Dedifferentiated amniotic fluid mesenchymal stem cell (primary cell): ENCODE data around the gene CCDC88A.
"Not testable (repeated sequence)": the region's sequence is repeated elsewhere in the genome, so short reads cannot be mapped to it uniquely, and the experiment has no call there.

Experiments
- DNase-seq: peaks from one replicate; pipeline ENCODE4 v3.0.0-alpha.2; 2016; ENCODE audit errors: extremely low spot score

Gene CCDC88A, protein sequence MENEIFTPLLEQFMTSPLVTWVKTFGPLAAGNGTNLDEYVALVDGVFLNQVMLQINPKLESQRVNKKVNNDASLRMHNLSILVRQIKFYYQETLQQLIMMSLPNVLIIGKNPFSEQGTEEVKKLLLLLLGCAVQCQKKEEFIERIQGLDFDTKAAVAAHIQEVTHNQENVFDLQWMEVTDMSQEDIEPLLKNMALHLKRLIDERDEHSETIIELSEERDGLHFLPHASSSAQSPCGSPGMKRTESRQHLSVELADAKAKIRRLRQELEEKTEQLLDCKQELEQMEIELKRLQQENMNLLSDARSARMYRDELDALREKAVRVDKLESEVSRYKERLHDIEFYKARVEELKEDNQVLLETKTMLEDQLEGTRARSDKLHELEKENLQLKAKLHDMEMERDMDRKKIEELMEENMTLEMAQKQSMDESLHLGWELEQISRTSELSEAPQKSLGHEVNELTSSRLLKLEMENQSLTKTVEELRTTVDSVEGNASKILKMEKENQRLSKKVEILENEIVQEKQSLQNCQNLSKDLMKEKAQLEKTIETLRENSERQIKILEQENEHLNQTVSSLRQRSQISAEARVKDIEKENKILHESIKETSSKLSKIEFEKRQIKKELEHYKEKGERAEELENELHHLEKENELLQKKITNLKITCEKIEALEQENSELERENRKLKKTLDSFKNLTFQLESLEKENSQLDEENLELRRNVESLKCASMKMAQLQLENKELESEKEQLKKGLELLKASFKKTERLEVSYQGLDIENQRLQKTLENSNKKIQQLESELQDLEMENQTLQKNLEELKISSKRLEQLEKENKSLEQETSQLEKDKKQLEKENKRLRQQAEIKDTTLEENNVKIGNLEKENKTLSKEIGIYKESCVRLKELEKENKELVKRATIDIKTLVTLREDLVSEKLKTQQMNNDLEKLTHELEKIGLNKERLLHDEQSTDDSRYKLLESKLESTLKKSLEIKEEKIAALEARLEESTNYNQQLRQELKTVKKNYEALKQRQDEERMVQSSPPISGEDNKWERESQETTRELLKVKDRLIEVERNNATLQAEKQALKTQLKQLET (N-terminal part only)

DNA sequence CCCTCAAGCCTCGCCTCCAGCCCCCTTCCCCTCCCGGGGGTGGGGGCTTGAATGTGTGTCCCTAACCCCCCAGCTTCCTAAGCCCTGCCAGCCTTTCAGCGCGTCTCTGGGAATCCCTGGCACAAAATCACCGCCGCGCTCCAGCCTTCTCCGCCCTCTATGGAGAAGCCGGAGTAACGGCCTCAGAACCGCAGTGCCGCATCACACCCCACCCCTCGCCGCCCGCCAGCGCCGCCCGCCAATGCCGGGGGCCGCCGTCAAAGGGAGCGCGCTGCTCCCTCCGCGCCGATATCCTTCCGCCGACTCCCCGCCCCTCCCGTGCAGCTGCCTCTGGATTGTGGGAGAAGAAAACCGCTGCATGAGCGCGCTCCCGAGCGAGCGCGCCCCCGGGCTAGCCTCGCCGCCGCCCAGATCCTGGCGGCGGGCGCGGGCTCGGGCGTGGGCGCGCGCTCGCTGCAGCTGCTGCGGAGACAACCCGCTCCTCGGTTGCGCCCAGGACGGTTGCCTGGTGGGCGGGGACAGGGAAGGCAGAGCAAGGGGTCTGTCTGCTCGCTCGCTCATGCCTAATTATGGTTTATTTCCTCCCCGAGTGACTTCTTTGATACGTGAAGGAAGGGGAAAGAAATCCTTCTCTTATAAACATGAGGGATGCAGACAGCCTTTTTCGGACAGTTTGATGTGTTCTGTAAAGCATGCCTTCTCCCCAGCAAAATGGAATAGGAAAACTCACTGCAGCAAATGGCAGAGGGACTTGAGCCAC, at the start of gene CCDC88A:
Gene CCDC88A (minus strand): TSS at position 178 of the 760 bp plus-strand sequence. CDS start 777 bp downstream, outside the sequence.
- peak; percentile 94 for DNase-seq

GRCh38 chr2:55461679-55462078, 42.0 kb upstream of the CCDC88A start:
- DNase-seq = no peak

DNA sequence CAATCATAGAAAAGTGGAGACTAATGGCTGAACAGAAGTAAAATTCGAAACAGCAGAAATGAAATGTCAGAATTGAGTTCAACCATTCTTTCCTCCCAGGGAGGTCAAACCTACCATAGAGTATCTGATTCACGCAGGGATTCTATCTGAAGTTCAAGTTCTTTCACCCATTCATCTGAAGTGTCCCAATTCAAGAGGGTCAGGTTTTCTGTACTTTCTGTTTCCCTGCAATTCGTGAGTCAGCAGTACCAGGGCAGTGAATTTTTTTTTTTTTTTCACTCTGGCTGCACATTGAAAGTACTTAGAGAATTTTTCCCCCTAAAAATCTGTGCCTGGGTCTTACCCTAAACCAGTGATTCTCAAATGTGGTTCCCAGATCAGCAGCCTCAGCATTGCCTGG, 40.9 kb upstream of the CCDC88A start:
- no peak for DNase-seq

DNA sequence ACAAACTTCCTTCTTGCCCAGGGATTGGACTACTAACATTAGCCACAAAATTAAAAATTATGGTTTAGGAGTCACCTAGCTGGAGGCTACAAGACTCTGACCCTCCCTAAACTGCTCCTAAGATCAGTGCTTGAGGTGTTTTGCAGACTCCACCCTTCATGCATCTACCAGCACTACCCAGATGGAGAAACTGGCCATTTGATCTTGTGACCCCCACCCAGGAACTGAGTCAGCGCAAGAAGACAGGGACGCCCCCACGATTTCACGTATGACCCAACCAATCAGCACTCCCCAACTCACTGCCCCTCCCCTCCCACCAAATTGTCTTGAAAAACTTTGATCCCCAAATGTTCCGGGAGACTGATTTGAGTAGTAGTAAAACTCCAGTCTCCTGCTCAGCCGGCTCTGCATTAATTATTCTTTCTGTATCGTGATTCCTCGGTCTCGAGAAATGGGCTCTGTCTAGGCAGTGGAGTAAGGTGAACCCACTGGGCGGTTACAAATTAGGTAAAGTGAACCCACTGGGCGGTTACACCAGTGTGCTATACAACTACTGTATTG, 40.1 kb upstream of the CCDC88A start:
- no peak for DNase-seq

DNA sequence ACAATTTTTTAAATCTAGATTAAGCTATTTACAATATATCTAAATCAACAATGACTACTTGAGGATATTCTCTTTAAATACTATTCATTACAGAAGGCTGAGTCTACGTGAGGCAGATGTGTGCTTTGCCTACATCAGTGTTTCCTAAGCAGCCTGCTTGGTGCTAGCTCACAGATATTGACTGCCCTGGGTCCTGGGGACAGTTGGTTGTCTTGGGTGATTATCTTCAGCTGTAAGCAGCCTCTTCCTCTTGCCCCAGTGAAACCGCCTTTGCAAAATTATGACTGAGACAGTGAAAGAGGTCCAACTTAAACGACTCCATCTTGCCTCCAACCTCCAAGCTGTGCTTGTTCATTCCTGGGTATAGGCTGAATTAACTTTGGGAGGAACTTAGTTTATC, 39.6 kb upstream of the CCDC88A start:
- no peak for DNase-seq

- no peak for DNase-seq
Measured at GRCh38 chr2:55454121-55454520, 34.5 kb upstream of the CCDC88A start.

- DNase-seq = no peak
Measured at GRCh38 chr2:55452879-55453278, 33.2 kb upstream of the CCDC88A start.

- DNase-seq = no peak
Measured at GRCh38 chr2:55451699-55452098, 32.0 kb upstream of the CCDC88A start.

- DNase-seq = not testable (repeated sequence)
Measured at GRCh38 chr2:55450014-55450413, 30.4 kb upstream of the CCDC88A start.

GRCh38 chr2:55442045-55442760, 22.5 kb upstream of the CCDC88A start:
- DNase-seq = not testable (repeated sequence)

- DNase-seq = no peak
Measured at GRCh38 chr2:55441280-55441892, 21.7 kb upstream of the CCDC88A start.

DNA sequence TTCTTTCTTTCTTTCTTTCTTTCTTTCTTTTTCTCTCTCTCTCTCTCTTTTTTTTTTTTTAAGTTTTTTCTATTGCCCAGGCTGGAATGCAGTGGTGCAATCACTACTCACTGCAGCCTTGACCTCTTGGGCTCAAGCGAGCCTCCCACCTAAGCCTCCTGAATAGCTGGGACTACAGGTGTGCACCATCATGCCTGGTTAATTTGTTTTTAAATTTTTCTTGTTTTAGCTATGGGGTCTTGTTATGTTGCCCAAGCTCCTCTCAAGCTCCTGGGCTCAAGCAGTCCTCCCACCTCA, 19.4 kb upstream of the CCDC88A start:
- DNase-seq = no peak

- DNase-seq = no peak
Measured at GRCh38 chr2:55438391-55439100, 18.9 kb upstream of the CCDC88A start.

DNA sequence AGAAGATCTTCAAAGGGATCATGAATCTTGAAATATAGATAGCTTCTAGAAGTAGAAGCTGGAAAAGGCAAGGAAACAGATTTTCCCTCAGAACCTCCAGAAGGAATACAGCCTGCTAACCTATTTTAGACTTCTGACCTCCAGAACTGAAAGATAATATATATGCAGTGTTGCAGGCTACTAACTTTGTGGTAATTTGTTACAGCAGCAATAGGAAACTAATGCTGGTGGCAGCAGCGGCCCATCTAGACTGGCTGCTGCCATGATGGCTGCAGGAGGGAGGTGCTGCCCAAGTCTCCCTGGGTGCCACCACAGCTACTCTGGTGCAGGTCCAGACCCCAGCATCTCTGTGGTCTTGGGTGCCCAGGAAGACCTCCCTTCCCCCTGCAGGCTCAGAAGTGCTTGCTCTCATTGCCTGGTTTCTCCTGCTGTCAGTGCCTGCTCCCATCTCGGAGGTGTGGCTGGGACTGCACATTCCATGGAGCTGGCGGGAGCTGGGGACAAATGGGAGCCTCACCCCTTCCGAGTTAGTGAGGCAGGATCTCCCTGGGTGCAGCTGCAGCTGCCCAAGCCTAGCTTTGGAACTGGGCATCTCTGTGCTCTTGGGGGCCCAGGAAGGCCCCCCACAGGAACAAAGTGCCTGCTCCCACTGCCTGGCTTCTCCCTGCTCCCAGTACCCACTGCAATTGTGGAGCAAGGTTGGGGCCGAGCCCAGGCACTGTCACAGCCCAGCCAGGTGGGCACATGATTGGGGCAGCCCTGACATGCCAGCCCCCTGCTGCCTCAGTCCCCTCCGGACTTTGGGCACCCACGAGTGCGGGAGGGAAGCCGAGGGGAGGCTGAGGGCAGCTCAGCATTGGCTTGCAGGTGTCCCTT, 18.1 kb upstream of the CCDC88A start:
- no peak for DNase-seq

DNA sequence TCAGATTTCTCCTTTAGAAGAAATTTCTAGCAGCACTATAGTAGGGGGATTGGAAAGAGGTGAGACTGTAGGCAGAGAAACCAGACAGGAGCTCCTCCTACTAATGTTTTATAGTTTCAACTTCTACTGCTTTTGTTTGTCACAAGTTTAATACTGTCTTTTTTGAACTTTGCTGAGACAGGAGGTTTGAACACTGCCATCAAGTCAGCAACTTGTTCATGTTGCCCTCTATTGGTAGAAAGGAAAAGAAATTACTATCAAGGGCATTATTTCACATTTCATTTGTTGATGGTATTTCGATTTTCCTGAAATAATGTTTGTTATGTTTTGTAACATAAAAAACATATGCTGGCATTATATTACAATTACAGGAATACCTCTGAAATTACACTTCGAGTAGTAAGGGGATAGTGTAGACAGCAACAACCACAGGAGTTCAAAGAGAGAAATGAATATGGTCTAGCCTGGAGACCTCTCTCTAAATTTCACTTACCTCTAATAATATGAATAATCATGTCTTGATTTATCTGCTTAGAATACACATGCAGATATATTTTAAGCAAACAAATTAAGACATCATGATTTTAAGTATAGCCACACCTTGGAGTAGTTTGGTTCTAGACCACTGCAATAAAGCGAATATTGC, 12.4 kb upstream of the CCDC88A start:
- peak; percentile 63 for DNase-seq

DNA sequence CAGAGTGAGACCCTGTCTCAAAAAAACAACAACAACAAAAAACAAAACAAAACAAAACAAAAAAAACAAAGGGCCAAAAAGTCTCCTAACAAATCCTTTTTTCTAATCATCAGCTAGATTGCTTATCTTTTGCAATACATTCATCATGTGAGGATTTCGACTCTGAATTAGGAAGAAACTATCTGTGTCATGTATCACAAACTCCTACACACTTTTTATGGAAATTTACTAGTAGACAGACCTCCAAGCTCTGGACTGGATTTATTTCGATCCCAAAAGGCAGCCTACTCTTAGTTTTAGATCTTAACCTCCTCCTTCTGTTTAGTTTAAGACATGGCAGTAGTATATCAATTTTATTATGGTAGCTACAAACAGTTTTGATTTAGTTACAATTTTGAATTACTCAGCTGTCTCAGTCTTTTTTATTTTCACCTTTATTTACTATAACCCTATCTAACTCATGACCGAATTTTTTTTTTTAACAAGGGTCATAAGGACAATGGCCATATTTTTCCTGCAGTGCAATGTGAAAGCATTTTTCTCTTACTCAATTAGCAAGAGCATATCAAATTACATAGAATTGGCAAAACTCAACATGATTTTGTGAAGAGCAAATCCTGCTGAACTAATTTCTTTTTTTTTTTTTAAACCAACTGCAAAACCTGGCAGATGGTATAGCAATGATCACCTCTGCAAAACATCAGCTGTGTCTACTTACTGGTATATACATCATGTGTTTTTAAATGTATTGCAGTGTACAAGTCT, 10.7 kb upstream of the CCDC88A start:
- DNase-seq = no peak

GRCh38 chr2:55428258-55428657, 8.6 kb upstream of the CCDC88A start:
- DNase-seq = no peak
